Measurements from ENCODE around the gene LLGL1. TPM values are rescaled to one million over a fixed set of nuclear protein-coding genes. Genes with fewer than 3 reads are reported as not detected.
A peak's percentile ranks its signal among the peaks of the same experiment; 100 is the strongest.

The LLGL1 gene
- total RNA-seq, 2 experiments from 2014 or later, result 13.7 to 15.2 TPM

GRCh38 chr17:18260332-18261145, 35.1 kb downstream of the LLGL1 start, which contains the start of gene MIEF2:
MIEF2 (plus strand) TSS chr17:18260662; CDS start chr17:18262721, 2,059 bp downstream.
- DNase-seq, result peak; percentile 95
- H3K9me3 Mint-ChIP-seq, result no peaks in the 10 kb centered on the region
- peak within 1 kb of the TSS; percentile 82 for H3K27ac Mint-ChIP-seq
- peaks cover 28% of the 10 kb centered on the region for H3K4me1 Mint-ChIP-seq
- H3K27me3 Mint-ChIP-seq, result no peaks in the 10 kb centered on the region
- H3K4me3 Mint-ChIP-seq, result peak within 1 kb of the TSS; percentile 82
- H3K36me3 Mint-ChIP-seq, result peaks cover 2% of the 10 kb centered on the region

GRCh38 chr17:18261146-18261515, 35.7 kb downstream of the LLGL1 start:
- Mint-ChIP-seq H3K27me3 (no peaks in the 10 kb centered on the region), H3K9me3 (no peaks in the 10 kb centered on the region), H3K36me3 (peaks cover 2% of the 10 kb centered on the region), H3K4me3 (peak overlapping the region; percentile 82), H3K4me1 (peaks cover 28% of the 10 kb centered on the region), H3K27ac (peak overlapping the region; percentile 82)
- peak; percentile 56 for DNase-seq

GRCh38 chr17:18261659-18262058, 36.2 kb downstream of the LLGL1 start:
- Mint-ChIP-seq H3K4me1 (peaks cover 29% of the 10 kb centered on the region), H3K9me3 (no peaks in the 10 kb centered on the region), H3K27me3 (no peaks in the 10 kb centered on the region), H3K4me3 (peak overlapping the region; percentile 82), H3K36me3 (peaks cover 2% of the 10 kb centered on the region), H3K27ac (peak overlapping the region; percentile 45)
- DNase-seq, result no peak

- Mint-ChIP-seq H3K36me3 (peaks cover 2% of the 10 kb centered on the region), H3K4me1 (peaks cover 28% of the 10 kb centered on the region), H3K27me3 (no peaks in the 10 kb centered on the region), H3K27ac (peak overlapping the region; percentile 45), H3K4me3 (no peak overlapping the region), H3K9me3 (no peaks in the 10 kb centered on the region)
- no peak for DNase-seq
Observed at GRCh38 chr17:18262111-18262510, 36.7 kb downstream of the LLGL1 start.

GRCh38 chr17:18262641-18263040, 37.2 kb downstream of the LLGL1 start:
- H3K27me3 Mint-ChIP-seq, result no peaks in the 10 kb centered on the region
- H3K27ac Mint-ChIP-seq, result no peak overlapping the region
- peaks cover 25% of the 10 kb centered on the region for H3K4me1 Mint-ChIP-seq

GRCh38 chr17:18263885-18264682, 38.6 kb downstream of the LLGL1 start:
- H3K4me1 Mint-ChIP-seq, result peaks cover 30% of the 10 kb centered on the region
- H3K27ac Mint-ChIP-seq, result no peak overlapping the region
- no peaks in the 10 kb centered on the region for H3K27me3 Mint-ChIP-seq
- H3K4me3 Mint-ChIP-seq, result no peak overlapping the region
- no peak for DNase-seq
- no peaks in the 10 kb centered on the region for H3K36me3 Mint-ChIP-seq
- no peaks in the 10 kb centered on the region for H3K9me3 Mint-ChIP-seq

More at GRCh38 chr17:18262641-18263040, 37.2 kb downstream of the LLGL1 start:
- H3K36me3 Mint-ChIP-seq, result peaks cover 2% of the 10 kb centered on the region
- DNase-seq, result no peak
- H3K9me3 Mint-ChIP-seq, result no peaks in the 10 kb centered on the region
- H3K4me3 Mint-ChIP-seq, result no peak overlapping the region

- Mint-ChIP-seq H3K27ac (no peak overlapping the region), H3K4me1 (peaks cover 16% of the 10 kb centered on the region), H3K9me3 (no peaks in the 10 kb centered on the region), H3K36me3 (no peaks in the 10 kb centered on the region), H3K4me3 (no peak overlapping the region), H3K27me3 (no peaks in the 10 kb centered on the region)
- DNase-seq, result no peak
Observed at GRCh38 chr17:18267366-18267765, 41.9 kb downstream of the LLGL1 start.

- Mint-ChIP-seq H3K27ac (peak overlapping the region; percentile 20), H3K4me1 (peaks cover 13% of the 10 kb centered on the region), H3K36me3 (no peaks in the 10 kb centered on the region), H3K9me3 (no peaks in the 10 kb centered on the region), H3K4me3 (no peak overlapping the region), H3K27me3 (no peaks in the 10 kb centered on the region)
- DNase-seq, result no peak
Observed at GRCh38 chr17:18267927-18268711, 42.7 kb downstream of the LLGL1 start.

- Mint-ChIP-seq H3K27me3 (no peaks in the 10 kb centered on the region), H3K27ac (no peak overlapping the region), H3K4me1 (peaks cover 13% of the 10 kb centered on the region), H3K4me3 (no peak overlapping the region), H3K9me3 (no peaks in the 10 kb centered on the region), H3K36me3 (no peaks in the 10 kb centered on the region)
- DNase-seq, result no peak
Observed at GRCh38 chr17:18270046-18270931, 44.9 kb downstream of the LLGL1 start.

GRCh38 chr17:18277076-18277475, 51.6 kb downstream of the LLGL1 start:
- DNase-seq, result no peak
- H3K27me3 Mint-ChIP-seq, result no peaks in the 10 kb centered on the region
- no peaks in the 10 kb centered on the region for H3K9me3 Mint-ChIP-seq
- H3K4me1 Mint-ChIP-seq, result no peaks in the 10 kb centered on the region
- H3K27ac Mint-ChIP-seq, result peak overlapping the region; percentile 48
- no peaks in the 10 kb centered on the region for H3K36me3 Mint-ChIP-seq
- no peak overlapping the region for H3K4me3 Mint-ChIP-seq

- no peaks in the 10 kb centered on the region for H3K27me3 Mint-ChIP-seq
- H3K4me3 Mint-ChIP-seq, result no peak overlapping the region
- peaks cover 6% of the 10 kb centered on the region for H3K36me3 Mint-ChIP-seq
- no peak overlapping the region for H3K27ac Mint-ChIP-seq
- DNase-seq, result no peak
- no peaks in the 10 kb centered on the region for H3K9me3 Mint-ChIP-seq
- no peaks in the 10 kb centered on the region for H3K4me1 Mint-ChIP-seq
Observed at GRCh38 chr17:18278867-18279266, 53.4 kb downstream of the LLGL1 start.

GRCh38 chr17:18280249-18280648, 54.8 kb downstream of the LLGL1 start:
- H3K27me3 Mint-ChIP-seq, result no peaks in the 10 kb centered on the region

GRCh38 chr17:18280766-18281371, 55.4 kb downstream of the LLGL1 start:
- DNase-seq, result no peak
- Mint-ChIP-seq H3K27me3 (no peaks in the 10 kb centered on the region), H3K27ac (no peak overlapping the region), H3K4me1 (no peaks in the 10 kb centered on the region), H3K4me3 (no peak overlapping the region), H3K9me3 (no peaks in the 10 kb centered on the region), H3K36me3 (peaks cover 16% of the 10 kb centered on the region)

More at GRCh38 chr17:18280249-18280648, 54.8 kb downstream of the LLGL1 start:
- Mint-ChIP-seq H3K4me1 (no peaks in the 10 kb centered on the region), H3K36me3 (peaks cover 11% of the 10 kb centered on the region), H3K4me3 (no peak overlapping the region), H3K9me3 (no peaks in the 10 kb centered on the region), H3K27ac (no peak overlapping the region)
- DNase-seq, result no peak

GRCh38 chr17:18281788-18282187, 56.4 kb downstream of the LLGL1 start:
- Mint-ChIP-seq H3K4me3 (no peak overlapping the region), H3K36me3 (peaks cover 18% of the 10 kb centered on the region), H3K9me3 (no peaks in the 10 kb centered on the region), H3K27ac (no peak overlapping the region), H3K27me3 (no peaks in the 10 kb centered on the region), H3K4me1 (no peaks in the 10 kb centered on the region)
- no peak for DNase-seq

All from activated naive CD8-positive, alpha-beta T cell treated with anti-CD3 and anti-CD28 coated beads for 36 hours (primary cell).